HG02571 (cell line): Measurements from ENCODE around the gene ZNF346.
"Not testable (repeated sequence)": the region's sequence is repeated elsewhere in the genome, so short reads cannot be mapped to it uniquely, and the experiment has no call there.

Source experiments
- ATAC-seq: cut with Tn5 transposase; IDR thresholded peaks from one replicate; pipeline ENCODE4 v1.9.1; 2021; ENCODE audit warnings: mild to moderate bottlenecking, moderate library complexity; ENCODE audit not compliant: unreplicated experiment

ZNF346 gene

DNA sequence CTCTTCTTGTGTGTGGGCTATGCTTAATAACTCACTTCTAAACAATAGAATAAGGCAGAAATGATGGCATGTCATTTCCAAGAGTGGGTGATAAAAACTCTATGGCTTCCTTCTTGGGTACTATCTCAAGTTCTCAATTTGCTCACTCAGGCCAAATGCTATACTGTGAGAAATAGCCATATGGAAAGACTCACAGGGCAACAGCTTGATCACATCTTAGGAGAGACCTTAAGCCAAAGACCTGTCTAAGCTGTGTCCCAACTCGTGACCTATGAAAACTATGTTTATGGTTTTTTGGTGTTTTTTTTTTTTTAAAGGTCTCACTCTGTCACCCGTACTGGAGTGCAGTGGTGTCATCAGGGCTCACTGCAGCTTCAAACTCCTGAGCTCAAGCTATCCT is 13.8 kb upstream of the ZNF346 start:
- no peak for ATAC-seq

DNA sequence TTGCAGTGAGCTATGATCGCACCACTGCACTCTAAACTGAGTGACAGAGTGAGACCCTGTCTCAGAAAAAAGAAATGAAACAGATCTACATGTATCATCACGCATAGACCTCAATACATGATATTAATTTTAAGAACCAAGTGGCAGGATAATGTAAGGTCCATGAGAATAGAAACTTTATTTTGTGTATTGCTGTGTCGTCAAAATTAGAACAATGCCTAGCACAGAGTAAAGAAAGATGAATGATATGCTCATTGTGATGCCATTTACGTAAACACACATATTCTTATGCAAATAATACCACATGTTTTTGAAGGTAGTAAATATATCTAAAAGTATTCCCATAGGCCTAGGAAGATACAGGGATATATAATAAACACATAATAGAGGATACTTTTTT is 12.3 kb upstream of the ZNF346 start:
- ATAC-seq = no peak

DNA sequence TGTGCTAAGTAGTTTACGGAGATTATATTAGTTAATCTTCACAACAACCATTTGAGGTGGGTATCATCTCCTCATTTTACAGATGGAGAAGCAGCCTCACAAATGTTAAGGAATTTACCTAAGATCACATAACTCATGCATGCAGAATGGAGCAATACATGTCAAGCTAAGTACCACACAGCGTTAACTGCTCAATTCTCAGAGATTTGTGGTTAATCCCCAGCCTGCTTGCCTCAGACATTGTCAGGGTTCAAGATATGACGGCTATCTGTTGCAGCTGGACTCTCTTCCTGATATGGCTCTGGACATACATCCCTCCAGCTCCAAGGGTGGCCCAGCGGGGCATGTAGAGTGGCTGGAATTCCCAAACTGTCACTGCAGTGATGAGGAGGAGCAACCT is 7.3 kb upstream of the ZNF346 start:
- no peak for ATAC-seq

DNA sequence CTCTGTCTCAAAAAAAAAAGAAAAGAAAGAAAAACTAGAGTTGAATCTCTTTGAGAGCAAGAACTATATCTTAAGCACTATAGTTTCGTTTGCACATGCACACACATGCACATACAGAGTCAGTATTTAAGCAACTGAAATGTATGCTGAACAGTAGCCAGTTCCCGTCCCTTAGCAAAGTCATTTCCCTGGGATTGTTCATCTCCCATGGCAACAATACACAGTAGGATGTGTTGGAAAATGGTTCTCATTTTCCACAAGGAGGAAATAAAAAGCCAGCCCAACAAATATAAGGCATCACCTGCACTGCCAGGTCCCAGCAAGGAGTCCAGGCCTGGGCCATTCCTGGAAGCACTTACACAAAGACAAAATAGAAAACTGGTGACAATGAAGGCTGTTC is 4.2 kb upstream of the ZNF346 start:
- ATAC-seq = no peak

DNA sequence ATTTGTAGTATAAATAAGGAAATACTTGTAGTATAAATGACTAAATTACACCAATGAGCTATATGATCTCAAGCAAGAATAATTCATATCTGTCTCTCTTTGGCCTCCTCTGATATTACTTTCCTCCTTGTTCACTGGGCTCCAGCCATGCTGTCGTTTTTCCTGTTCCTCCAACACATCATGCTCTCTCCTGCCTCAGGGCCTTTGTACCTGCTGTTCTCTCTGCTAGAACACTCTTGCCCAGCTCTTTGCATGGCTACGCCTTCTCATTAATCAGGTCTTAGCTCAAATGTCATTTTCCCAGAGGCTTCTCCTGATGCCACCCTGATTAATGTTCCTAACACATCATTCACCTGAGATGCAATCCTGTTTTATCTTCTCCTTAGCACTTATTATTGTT is 2.5 kb upstream of the ZNF346 start:
- no peak for ATAC-seq

DNA sequence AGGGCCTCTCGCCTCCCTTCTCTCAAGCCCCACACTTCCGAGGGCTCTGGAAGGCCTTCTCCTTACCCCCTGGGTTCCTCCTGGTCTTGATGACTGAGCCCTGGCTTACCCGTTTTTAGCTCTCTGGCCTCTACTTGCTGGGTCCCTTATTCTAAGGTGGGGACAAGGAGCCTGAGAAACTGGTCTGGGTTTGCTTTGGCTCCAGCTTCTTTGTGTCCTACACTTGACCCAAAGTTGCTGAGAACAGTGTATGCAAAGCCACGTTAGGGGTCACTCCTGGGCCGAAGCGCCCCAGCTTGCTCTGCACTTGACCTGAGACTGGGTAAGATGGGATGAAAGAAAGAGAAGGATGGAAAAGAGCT is 788 bp downstream of the ZNF346 start:
- ATAC-seq = peak; percentile 13

DNA sequence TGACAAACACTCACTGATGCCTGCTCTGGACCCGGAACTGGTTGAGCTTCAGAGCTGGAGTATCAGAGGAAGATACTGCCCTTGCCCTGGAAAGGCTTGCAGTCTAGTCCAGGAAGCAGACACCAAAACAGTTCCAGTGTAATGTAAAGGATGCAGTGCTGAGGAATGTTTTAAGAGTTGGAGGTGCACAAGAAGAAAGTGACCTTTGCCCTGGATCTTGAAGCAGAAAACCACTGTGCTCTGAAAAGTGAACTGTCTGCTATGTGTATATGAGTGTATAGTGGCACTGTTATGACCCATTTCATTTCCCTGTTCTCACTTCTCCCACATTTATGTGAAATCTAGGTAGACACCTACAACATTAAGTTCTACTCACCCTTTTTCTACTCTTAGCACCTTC is 2.1 kb downstream of the ZNF346 start:
- no peak for ATAC-seq

DNA sequence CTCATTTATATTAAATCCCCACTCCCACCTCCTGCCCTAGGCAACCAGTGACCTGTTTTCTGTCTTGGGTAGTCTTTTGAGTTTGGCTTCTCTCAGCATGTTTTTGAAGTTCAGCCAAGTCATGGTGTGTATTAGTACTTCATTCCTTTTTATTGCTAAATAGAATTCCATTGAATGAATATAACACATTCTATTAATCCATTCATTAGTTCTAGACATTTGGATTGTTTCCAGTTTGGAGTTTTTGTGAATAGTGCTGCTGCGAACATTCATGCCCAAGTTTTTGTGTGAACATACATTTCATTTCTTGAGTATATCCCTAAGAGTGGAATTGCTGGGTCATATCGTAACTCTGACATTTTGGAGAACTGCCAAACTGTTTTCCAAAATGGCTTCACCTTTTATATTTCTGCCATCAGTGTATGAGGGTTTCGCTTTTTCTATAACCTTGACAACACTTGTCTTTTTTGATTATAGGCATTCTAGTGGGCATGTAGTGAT is 2.7 kb downstream of the ZNF346 start:
- no peak for ATAC-seq

DNA sequence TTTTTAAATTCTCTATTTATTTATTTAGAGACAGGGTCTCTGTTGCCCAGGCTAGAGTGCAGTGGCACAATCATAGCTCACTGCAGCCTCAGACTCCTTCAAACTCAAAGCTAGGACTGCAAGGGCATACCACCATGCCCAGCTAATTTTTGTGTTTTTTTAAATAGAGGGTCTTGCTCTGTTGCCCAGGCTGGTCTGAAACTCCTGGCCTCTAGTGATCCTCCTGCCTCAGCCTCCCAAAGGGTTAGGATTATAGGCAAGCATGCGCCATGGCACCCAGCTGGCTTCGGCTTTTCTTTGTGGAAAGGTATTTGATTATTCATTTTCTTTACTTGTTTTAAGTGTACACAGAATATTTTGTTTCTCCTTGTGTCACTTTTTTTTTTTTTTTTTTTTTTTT is 5.2 kb downstream of the ZNF346 start:
- ATAC-seq = no peak

DNA sequence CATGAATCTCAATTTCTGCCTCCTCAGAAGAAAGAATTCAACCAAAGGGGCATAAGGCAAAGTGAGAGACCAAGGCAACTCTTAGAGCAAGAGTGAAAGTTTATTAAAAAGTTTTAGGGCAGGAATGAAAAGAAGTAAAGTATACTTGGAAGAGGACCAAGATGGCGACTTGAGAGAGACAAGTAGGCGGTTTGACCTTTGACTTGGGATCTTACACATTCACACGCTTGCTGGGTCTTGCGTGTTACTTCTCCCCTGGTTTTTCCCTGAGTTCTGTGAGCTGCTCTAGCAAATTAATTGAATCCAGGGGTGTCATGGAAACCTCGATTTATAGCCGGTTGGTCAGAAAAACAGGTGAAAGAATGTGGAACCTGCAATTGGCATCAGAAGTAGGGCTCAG is 7.0 kb downstream of the ZNF346 start:
- ATAC-seq = no peak

DNA sequence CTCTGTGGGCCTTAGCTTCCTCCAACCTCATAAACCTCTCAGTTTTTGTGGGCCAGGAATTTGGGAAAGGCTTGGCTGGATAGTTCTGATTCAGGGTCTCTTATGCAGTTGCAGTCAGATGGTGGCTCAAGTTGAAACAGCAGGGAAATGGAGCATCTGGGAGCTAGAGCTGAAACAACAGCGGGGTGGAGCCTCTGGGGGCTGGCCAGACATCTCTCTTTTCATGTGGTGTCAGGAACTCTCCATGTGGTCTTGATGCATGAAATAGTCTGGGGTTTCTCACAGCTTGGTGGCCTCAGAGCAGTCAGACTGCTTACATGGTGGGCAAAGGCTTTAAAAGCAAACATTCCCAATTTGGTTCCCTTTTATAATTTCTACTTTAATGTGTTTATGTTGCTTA is 13.5 kb downstream of the ZNF346 start:
- no peak for ATAC-seq

DNA sequence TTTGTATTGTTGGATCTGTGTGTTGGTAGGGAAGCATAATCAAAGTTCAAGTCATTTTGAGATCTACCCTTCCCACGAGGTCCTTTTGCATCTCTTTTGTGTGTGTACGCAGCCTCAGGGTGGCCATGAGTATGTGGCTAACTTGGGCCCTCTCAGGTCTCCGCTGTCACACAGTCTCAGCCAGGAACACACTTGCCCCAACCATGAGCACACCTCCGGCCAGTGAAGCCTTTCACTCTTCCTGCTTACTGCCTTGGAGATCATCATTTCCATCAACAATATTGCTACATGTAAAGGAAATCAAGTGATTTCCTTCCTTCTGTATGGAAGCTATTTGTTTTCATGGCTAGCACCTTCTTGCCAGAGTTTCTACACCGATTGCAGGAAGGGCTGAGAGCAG is 13.9 kb downstream of the ZNF346 start:
- no peak for ATAC-seq

DNA sequence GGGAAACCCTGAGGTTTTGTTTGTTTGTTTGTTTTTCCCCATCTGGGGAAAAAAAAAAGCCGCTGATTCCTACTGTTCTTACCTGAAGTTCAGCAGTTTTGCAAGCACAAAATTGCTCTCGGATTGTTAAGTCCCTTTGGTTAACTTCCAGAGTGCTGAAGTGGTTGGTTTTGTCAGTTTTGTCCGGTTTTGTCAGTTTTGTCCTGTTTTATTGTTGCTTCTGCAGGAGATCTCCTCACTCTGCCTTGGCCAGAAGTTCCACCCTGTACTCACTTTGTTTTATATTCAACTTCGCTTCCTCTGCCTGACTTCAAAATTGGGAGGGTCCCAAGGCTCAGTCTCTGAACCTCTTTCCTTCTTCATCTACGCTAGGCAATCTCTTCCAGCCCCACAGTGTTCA is 14.4 kb downstream of the ZNF346 start:
- ATAC-seq = no peak

DNA sequence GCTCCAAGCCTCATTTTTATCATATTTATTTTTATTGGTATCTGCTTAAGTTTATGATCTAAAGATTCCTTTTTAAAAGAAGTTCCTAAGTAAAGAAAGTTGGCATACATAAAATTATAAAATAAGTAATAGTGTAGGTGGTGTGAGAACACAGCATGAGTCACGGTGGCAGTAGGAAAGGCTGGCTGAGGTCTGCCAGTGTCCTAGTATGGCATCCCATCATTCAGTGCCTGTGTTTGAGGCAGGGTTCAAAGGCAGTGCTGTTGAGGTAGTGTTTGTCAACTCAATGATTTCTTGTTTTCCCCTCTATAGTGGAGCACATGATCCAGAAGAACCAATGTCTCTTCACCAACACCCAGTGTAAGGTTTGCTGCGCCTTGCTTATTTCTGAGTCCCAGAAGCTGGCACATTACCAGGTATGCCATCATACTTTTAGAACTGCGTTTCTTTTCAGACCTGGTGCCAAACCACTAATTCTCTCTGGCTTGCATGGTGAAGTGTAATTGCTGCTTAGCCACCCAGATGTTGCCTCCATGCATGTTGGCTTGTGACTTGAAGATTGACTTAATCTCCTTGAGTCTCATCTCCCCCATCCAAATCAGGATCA is 18.4 kb downstream of the ZNF346 start:
- ATAC-seq = no peak

DNA sequence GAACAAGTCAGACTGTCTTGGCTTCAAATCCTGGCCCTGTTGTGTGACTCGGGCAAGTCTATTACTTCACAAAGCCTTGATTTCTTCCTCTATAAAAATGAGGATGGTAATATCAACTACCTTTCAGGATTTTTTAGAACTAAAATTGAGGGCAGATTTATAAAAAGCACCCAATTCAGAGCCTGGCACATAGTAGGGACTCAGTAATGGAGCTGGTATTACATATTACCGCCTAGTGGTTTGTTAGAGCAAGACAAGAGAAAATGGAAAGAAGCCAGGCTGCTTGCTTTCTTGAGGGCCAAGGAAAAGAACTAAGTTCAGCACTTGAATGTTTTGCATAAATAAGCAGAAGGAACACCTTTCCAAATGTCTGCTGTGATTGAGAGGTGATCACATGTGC is 19.4 kb downstream of the ZNF346 start:
- ATAC-seq = no peak

DNA sequence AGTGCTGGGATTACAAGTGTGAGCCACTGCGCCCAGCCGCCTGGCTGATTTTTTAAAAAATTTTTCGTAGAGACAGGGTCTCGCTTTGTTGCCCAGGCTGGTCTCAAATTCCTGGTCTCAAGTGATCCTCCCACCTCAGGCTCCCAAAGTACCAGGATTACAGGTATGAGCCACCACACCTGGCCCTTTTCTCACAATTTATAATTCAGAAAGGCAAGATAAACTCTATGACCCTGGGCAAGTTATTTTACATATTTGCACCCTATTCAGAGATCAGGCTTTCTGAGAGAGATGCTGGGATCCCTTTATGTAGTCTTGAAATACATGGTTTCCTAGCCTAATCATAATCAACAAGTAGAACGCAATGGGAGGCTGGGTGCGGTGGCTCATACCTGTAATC is 20.6 kb downstream of the ZNF346 start:
- no peak for ATAC-seq

DNA sequence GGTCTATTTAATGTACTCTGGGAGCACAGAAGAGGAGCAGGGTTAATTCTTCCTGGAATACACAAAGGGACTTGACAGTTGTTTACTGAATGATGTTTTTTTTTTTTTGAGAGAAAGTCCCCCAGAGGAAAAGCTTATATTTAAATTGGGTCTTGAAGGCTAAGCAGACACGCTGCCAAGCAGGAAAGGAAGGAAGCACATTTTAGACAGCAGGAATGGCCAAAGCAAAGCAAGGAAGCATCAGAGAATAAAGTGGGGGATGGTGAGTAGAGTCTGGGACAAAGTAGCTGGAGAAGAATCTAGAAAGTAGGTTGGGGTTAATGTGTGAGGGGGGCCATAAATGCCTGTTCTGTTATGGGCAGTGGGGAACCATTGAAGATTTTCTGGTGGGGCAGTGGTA is 21.5 kb downstream of the ZNF346 start:
- ATAC-seq = no peak

DNA sequence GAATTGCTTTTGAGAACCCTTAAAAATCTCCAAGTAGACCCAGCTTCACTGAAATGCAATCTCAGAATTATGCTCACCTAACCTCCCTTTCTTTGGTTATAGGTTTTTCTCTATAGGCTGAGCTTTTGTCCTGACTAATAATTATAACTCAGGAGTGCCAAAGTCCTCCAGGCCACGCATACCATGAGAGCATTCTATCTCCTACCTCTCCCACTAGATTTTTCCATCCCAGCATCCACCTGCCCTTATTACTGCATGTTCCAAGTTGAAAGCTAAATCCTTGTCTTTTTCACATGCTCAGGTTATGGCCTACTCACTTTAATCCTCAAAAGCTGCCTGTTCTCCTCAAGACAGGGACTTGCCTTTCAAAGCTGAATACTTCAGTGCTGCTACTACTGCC is 22.1 kb downstream of the ZNF346 start:
- no peak for ATAC-seq

DNA sequence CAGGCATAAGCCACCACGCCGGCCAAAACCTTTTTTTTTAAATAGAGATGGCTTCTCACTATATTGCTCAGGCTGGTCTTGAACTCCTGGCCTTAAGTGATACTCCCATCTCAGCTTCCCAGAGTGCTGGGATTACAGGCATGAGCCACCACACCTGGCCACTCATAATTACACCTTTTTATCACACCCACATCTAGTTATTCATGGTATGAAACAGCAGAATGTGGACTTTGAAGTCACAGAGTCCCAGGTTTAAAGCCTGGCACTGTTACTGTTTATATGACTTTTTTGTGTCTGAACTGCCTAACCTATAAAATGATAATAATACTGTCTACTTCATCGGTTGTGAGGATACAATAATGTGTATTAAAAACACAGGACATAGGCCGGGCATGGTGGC is 23.1 kb downstream of the ZNF346 start:
- ATAC-seq = no peak

DNA sequence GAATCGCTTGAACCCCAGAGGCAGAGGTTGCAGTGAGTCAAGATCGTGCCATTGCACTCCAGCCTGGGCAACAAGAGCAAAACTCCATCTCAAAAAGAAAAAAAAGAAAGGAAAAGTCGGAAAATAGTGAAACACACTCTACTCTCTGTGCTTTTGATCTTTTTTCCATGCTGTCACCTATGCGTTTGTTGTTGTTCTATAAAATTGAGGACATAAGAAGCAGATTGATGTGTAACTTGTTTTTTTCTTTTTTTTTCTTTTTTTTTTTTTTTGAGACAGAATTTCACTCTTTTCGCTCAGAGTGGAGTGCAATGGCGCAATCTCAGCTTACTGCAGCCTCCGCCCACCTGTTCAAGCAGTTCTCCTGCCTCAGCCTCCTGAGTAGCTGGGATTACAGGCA is 26.0 kb downstream of the ZNF346 start:
- ATAC-seq = not testable (repeated sequence)

DNA sequence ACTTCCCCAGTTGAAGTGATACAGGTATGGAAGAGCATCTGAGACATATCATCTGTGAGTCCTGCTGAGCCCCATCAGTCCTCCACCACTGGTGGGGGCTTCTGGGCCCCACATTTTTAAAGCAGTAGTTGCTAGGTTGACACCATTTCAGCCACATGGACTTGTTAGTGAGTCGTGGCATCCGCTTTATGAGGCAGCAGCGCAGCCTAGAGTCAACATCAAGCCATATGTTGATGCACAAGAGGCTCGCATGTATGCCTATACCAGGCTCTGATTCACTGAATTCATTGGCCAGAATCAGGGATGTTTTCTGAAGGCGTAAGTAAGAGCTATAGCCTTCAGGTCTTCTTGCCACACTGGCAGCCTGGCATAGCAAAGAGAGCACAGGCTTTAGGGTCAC is 26.8 kb downstream of the ZNF346 start:
- ATAC-seq = no peak

DNA sequence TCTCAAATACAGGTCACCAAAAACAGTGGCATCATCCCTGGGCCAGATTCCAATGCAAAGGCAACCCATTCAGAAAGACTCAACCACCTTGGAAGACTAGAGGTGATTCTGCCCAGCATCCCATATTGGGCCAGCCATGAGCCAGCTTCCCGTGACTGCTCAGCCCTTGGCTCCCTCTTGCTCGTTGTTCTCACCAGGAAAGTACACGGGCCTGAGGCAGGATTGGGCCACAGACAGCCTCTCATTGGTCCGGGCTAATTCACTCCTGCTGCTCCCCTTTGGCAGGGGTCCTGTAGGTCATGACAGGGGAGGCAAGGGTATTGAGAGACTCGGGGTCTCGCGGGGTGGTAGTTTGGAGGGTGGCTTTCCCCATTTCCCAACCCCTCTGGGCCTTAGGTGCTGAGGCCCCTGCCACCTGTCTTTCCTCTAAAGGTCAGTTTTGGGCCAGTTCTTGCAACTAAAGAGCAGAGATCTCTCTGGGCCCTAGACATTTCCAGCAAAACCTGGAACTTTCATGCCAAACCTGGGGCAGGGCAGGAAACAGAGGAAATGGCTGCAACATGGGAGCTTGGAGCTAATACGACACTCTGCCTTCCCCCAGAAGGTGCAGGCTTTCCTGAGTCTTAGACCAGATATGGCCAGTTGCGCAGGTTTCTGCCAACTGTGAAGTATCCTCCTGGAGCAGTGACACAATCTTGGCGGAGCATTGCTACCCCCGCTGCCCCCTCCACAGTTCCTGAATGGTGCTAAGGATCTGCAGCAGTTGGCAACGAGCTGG is 42.2 kb downstream of the ZNF346 start:
- no peak for ATAC-seq

DNA sequence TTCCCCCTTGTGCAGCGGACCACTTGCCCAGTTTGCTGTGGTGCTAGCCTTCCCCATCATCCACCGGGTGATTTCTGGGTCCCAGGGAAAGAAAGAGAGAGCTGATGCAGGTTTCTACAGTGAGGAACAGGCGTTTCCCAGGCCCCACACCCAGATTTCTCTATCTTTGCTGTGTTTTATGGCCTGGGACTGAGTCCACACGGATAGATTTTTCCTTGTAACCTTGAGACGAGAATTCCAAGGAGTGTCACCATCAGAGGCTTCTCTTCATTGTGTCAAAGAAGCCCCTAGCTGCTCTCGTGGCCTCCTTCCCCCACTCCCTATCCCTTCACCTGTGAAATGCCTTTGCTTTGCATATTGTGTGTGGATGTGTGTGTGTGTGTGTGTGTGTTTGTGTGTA is 43.0 kb downstream of the ZNF346 start:
- no peak for ATAC-seq
